ENCODE measurements around the gene KSR2.

KSR2 gene

GRCh38 chr12:117476341-117476740 is 492.4 kb downstream of the KSR2 start:
- DNase-seq = no peak

GRCh38 chr12:117473856-117474255 is 494.9 kb downstream of the KSR2 start:
- DNase-seq = no peak

GRCh38 chr12:117472983-117473382 is 495.8 kb downstream of the KSR2 start:
- no peak for DNase-seq

- DNase-seq = no peak
These were observed 498.0 kb downstream of the KSR2 start for GRCh38 chr12:117470804-117471203.

- no peak for DNase-seq
These were observed 498.8 kb downstream of the KSR2 start for GRCh38 chr12:117469883-117470483.

- no peak for DNase-seq
These were observed 500.8 kb downstream of the KSR2 start for GRCh38 chr12:117468016-117468415.

GRCh38 chr12:117467588-117467987 is 501.2 kb downstream of the KSR2 start:
- no peak for DNase-seq

- no peak for DNase-seq
These were observed 502.0 kb downstream of the KSR2 start for GRCh38 chr12:117466677-117467362.

- no peak for DNase-seq
These were observed 507.1 kb downstream of the KSR2 start for GRCh38 chr12:117461732-117462131.

GRCh38 chr12:117459229-117459628 is 509.6 kb downstream of the KSR2 start:
- no peak for DNase-seq

GRCh38 chr12:117457189-117457588 is 511.6 kb downstream of the KSR2 start:
- DNase-seq = no peak

GRCh38 chr12:117456076-117456475 is 512.7 kb downstream of the KSR2 start:
- no peak for DNase-seq

- DNase-seq = no peak
These were observed 514.8 kb downstream of the KSR2 start for GRCh38 chr12:117453961-117454360.

- DNase-seq = no peak
These were observed 516.7 kb downstream of the KSR2 start for GRCh38 chr12:117452112-117452511.

GRCh38 chr12:117450209-117450608 is 518.6 kb downstream of the KSR2 start:
- DNase-seq = no peak

GRCh38 chr12:117447665-117448366 is 521.0 kb downstream of the KSR2 start:
- no peak for DNase-seq

GRCh38 chr12:117444781-117445180 is 524.0 kb downstream of the KSR2 start:
- DNase-seq = no peak

GRCh38 chr12:117441751-117442150 is 527.0 kb downstream of the KSR2 start:
- no peak for DNase-seq

GRCh38 chr12:117440384-117440783 is 528.4 kb downstream of the KSR2 start:
- no peak for DNase-seq

- no peak for DNase-seq
These were observed 529.2 kb downstream of the KSR2 start for GRCh38 chr12:117439531-117440001.

GRCh38 chr12:117438809-117439208 is 530.0 kb downstream of the KSR2 start:
- DNase-seq = no peak

GRCh38 chr12:117437516-117438255 is 531.1 kb downstream of the KSR2 start:
- no peak for DNase-seq

- no peak for DNase-seq
These were observed 534.9 kb downstream of the KSR2 start for GRCh38 chr12:117433878-117434277.
